ENCODE results near the gene FYN.

- TF ChIP-seq CTCF (IDR thresholded peaks at IDR 0.05; ENCODE audit: insufficient read depth, low read length, poor library complexity, severe bottlenecking) (no peak), EZH2phosphoT487 (conservative IDR thresholded peaks at IDR 0.05; ENCODE audit: low read length) (no peak)
Measured at GRCh38 chr6:111677249-111677990, 195.8 kb downstream of the FYN start.

Data from SU-DHL-6 (cell line).